Measurements from ENCODE around the gene C1orf21.
"Not testable (repeated sequence)": the region's sequence is repeated elsewhere in the genome, so short reads cannot be mapped to it uniquely, and the experiment has no call there.

Gene C1orf21

GRCh38 chr1:184386312-184387068 is at the start of gene C1orf21:
C1orf21 (plus strand) TSS chr1:184387029; CDS start chr1:184477510, 90,481 bp downstream.
- in situ Hi-C loops (cut with MboI; ENCODE audit: low sequenced_read_pairs): no loop called here

DNA sequence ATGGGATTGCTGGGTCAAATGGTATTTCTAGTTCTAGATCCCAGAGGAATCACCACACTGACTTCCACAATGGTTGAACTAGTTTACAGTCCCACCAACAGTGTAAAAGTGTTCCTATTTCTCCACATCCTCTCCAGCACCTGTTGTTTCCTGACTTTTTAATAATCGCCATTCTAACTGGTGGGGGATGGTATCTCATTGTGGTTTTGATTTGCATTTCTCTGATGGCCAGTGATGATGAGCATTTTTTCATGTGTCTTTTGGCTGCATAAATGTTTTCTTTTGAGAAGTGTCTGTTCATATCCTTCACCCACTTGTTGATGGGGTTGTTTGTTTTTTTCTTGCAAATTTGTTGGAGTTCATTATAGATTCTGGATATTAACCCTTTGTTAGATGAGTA is 49.0 kb upstream of the C1orf21 start:
- in situ Hi-C loops (cut with MboI; ENCODE audit: low sequenced_read_pairs): not testable (repeated sequence)

DNA sequence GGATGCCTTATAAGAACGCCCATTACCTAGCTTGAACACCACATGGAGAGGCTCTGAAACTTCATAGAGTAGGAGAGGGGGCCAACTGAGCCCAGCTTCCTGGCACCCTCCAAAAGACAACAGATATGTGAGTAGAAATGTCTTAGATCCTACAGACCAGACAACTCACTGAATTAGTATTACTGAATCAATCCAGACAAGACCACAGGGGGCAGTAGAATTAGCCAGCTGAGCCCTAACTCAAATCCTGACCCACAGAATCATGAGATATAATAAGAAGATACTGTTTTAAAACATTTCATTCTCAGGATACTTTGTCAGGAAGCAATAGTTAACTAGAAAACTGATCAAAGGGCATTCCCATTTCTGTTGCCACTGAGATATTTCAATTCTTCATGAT is 45.8 kb upstream of the C1orf21 start:
- in situ Hi-C loops (cut with MboI; ENCODE audit: low sequenced_read_pairs): no loop called here

- in situ Hi-C loops (cut with MboI; ENCODE audit: low sequenced_read_pairs): no loop called here
Measured at GRCh38 chr1:184350573-184350972, 36.3 kb upstream of the C1orf21 start.

DNA sequence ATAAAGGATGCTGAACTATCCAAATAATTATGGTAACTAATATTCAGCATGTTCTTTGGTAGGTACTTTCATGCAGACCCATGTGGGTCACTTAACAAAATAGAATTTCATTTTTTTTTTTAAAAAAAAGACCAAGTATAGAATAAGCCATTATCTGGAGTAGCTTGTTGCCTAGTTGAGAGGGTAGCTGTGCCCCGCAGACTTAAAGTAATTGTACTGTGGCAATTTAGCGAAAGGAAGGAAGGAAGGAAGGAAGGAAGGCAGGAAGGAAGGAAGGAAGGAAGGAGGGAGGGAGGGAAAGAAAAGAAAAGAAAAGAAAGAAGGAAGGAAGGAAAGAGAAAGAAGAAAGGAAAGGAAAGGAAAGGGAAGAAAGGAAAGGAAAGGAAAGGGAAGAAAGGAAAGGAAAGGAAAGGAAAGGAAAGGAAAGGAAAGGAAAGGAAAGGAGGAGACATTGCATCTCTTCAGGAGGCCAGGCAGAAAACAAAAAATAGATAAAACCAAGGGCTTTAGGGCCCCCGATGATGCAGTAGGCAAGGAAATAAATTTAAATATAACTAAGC is 35.3 kb upstream of the C1orf21 start:
- in situ Hi-C loops (cut with MboI; ENCODE audit: low sequenced_read_pairs): no loop called here

- in situ Hi-C loops (cut with MboI; ENCODE audit: low sequenced_read_pairs): no loop called here
Measured at GRCh38 chr1:184352776-184353175, 34.1 kb upstream of the C1orf21 start.

DNA sequence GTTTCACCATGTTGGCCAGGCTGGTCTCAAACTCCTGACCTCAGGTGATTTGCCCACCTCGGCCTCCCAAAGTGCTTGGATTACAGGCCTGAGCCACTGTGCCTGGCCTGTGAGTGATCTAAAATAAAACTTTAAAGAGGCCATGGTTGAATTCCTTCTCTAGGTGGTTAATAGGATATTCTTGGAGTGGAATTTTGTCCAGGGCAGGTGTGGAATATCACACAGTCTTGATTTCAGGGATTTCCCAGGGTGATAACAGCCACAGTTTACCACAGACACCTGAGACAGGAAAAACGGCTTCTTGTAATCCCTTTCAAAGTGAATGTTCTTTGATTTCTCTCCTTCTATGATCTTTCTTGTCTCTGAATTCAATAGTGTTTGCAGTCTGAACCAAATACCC is 32.1 kb upstream of the C1orf21 start:
- in situ Hi-C loops (cut with MboI; ENCODE audit: low sequenced_read_pairs): no loop called here

DNA sequence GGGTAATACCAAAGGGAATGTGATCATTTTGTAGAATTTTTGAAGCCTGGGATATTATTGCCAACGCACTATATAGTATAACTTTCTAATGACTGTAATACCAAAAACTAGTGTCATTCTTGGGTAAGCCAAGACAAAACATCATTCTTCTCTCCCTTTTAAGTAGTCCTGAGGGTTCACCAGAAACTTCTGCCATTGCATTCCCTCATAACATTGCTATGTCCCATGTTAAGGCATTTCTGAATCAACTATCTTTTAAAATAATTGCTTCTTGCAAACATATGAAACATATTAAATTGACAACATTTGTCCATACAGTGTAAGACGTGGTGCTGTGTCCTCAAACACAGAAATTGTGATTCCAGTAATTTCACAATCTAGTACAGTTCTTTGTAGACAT is 29.9 kb upstream of the C1orf21 start:
- in situ Hi-C loops (cut with MboI; ENCODE audit: low sequenced_read_pairs): no loop called here

DNA sequence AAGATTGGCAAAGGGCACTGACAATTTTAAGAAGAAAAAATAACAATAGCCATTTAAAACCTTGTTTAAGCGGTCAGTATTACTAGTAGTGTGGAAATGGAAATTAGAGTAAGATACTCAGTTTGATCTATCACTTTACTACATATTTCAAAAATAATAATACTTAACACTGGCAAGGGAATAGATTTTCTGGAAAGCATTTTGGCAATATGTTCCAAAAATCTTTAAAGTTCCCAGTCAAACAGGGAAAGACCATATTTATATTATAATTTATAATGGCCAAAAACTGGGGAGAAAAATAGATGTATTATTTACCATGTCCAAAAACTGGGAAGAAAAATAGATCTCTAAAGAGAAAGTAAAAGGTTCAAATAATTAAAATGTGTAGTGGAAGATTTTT is 28.6 kb upstream of the C1orf21 start:
- in situ Hi-C loops (cut with MboI; ENCODE audit: low sequenced_read_pairs): no loop called here

DNA sequence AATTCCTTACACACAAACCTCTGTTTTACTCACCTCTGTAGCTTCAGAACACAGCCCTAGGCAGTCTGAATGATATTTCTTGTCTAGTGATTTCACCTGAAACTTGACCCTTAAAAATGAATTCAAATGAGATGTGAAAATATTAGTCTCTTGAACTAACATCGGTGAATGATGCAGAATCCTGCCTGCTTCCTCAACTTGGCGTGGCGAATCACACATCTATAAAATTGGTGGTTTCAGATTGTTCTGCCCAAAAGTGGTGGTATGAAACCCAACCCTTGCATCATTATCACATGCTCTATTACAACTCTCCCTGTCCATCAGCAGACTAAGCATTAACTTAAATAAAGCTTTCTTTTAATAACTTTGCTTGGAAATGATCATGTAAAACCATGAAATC is 26.9 kb upstream of the C1orf21 start:
- in situ Hi-C loops (cut with MboI; ENCODE audit: low sequenced_read_pairs): no loop called here

DNA sequence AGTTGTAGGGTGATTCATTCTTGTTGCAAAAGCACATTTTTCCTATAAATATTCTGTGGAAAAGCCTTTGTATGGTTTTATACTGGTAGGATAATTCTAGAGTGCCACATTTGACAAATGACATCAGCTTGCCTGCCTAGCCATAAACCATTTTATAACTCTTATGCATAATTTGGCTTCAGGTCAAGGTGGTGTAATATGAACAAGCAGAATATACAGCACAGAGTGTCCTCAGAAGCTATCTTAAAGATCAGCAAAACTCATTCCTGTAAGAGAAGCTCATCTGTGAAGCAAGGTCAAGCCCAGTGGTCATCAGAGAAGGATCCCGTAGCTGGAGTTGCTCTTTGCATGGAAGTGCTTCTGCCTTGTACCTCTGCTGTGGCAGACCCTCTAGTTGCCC is 24.0 kb upstream of the C1orf21 start:
- in situ Hi-C loops (cut with MboI; ENCODE audit: low sequenced_read_pairs): no loop called here

- in situ Hi-C loops (cut with MboI; ENCODE audit: low sequenced_read_pairs): no loop called here
Measured at GRCh38 chr1:184365699-184366098, 21.1 kb upstream of the C1orf21 start.

DNA sequence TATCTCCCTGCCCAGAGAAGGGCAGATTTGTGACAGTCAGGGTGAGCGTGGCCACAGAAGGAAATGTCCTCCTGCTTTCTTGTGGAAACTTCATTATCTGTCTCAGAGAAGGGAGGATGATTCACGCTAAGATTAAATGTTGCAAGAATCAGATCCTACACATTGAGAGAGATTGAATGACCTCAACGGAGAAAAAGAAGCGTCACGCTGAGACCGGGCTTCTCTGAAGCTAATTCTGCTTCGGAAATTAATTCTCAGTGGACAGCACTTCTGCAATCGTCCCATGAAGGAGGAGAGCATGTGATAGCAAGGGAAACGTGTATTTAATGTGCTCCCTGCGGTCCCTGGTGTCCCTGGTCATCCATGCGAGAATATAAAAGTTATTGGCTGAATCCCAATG is 19.8 kb upstream of the C1orf21 start:
- in situ Hi-C loops (cut with MboI; ENCODE audit: low sequenced_read_pairs): no loop called here

- in situ Hi-C loops (cut with MboI; ENCODE audit: low sequenced_read_pairs): no loop called here
Measured at GRCh38 chr1:184367427-184368038, 19.3 kb upstream of the C1orf21 start.

DNA sequence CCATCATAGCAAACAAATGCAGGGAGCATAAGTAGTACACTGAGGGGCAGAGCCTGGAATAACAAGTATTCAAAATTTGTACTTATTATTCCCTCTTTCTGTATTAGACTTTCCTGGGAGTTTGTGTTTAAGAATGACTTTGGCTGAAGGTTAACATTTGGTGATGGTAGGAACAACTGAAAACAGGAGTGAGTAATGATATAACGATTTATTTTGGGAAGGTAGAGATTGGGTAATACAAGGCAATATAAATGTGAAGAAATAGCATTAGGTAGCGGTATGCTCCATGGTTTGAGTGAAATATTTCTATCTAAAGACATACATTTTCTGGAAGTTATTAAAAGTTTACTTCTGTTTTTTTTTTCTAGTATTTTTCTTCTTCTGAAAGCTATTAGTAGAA is 18.5 kb upstream of the C1orf21 start:
- in situ Hi-C loops (cut with MboI; ENCODE audit: low sequenced_read_pairs): no loop called here

GRCh38 chr1:184370850-184371249 is 16.0 kb upstream of the C1orf21 start:
- in situ Hi-C loops (cut with MboI; ENCODE audit: low sequenced_read_pairs): no loop called here

DNA sequence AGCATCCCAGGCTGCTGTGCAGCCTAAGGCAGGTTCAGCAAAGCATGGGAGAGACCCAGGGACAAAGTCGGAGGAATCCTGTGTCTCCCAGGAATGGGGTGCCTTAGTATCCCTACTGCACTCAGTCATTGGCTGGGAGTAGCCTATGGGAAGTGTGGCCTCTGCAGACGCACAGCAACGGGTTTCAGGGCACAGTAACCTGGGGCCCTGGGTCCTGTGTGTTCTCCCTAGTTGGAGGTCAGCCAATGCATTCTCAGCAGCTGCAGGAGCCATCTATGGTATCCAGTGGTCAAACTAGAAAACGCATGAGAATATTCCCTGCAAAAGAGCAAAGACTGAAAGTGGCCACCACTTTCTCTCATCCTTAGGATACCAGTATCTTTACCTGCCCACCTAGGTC is 13.7 kb upstream of the C1orf21 start:
- in situ Hi-C loops (cut with MboI; ENCODE audit: low sequenced_read_pairs): no loop called here

DNA sequence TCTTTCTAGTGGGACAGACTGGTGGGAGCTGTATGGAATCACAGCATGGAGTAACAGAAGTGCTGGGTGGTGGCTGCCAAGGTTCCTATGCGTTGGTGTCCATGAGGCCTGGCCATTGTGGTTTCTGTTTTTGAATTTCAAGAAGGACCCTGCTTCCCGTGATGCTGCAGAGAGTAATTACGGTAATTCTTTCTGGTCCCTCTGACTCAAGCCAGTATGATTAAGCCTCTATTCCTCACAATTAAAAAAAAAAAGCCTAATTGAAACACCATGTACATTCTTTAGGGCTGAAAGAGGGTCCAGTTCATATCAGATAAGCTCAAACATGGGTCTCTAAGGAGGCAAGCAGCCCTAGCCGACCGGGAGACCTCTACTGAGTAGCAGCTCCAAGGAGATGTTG is 10.5 kb upstream of the C1orf21 start:
- in situ Hi-C loops (cut with MboI; ENCODE audit: low sequenced_read_pairs): no loop called here

DNA sequence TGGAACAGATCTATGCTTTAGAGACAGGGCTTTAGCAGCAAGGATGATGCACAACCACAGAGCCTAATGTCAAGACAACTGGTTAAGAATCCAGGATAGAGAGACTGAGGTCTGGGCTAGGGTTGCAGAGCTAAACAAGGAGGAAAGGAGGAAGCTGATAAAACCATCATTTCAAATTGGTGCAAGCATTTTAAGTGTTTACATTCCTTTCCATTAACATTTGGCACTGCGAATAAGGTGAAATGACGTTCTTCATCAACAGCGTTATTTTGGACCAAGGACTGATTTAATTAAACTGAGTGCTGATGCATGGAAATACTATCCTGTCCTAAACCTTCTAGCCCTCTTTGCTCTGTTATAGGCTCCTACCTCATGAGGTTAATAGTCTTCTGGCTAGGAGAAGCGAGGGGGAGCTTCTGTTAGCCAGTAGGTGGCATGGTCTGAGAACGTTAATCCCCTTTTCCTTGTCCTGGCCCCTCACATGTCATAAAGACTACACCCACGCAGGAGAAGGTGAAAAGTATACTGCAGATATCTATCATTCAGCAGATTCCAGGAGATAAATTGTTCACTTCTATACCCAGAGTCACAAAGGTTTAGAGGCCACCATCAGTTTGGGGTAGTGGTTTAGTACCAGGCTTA is 7.6 kb upstream of the C1orf21 start:
- in situ Hi-C loops (cut with MboI; ENCODE audit: low sequenced_read_pairs): no loop called here

DNA sequence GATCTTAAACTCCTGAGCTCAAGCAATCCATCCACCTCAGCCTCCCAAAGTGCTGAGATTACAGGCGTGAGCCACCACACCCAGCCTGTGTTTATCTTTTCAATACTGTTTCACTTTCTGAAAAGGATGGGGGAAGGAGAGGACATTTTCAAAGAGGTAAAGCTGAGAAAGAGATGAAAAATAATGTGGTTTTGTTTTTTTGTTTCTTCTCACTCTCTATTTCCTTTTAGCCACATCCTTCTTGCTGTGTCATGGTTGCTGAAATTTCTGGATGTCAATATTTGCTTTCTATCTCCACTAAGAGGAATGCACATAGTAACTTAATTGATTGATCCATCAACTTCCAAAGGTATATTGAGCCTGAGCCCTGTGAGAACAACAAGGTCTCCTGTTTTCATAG is 6.4 kb upstream of the C1orf21 start:
- in situ Hi-C loops (cut with MboI; ENCODE audit: low sequenced_read_pairs): no loop called here

DNA sequence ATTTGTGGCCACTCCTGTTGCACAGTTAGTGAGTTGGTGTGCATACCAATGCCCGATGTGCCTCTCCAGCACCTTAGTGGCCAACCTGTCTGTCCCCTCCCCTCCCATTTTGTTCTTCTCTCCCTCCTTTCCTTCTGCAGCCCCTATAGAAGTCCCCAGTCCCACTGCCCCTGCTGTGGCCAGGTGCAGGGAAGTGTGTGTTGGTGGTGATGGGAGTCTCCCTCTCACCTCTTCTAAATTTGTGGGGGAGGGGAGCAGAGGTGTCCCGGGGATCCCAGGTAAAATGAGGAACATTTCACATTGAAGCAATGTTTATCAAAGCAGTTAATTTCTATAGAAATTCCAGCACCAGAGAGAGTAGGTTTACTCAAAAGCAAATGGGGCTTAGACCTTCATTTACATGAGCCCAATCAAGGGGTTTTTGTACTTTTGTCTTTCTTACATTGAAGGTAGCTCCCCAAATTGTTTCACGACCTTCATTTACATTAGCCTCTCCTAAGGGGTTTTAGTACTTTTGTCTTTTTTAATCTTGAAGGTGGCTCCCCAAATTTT is 3.0 kb upstream of the C1orf21 start:
- in situ Hi-C loops (cut with MboI; ENCODE audit: low sequenced_read_pairs): no loop called here

DNA sequence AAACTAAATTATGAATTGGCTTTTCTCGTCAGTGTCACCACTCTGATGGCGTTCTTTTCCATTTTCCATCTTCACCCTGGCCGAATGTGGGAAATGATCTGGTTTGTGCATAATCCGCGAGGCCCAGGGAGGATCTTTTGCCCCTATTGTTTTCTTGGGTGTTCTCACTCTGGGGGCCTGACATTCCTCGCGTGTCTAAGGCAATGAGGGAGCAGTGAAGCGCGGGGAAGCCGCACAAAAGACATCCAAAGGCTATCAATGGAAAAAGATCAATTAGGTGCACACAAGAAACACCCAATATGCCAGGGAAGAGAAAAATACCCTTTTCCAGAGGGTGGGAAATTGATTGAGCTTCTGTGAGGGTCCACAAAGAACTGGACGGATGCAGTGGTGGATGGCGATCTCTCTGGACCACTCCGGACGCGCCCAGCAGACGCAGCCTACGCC is 941 bp upstream of the C1orf21 start:
- in situ Hi-C loops (cut with MboI; ENCODE audit: low sequenced_read_pairs): no loop called here
